HG03097 (cell line): Measurements from ENCODE around the gene TBRG1.
A peak's percentile ranks its signal among the peaks of the same experiment; 100 is the strongest.

ENCODE experiments used
- ATAC-seq: cut with Tn5 transposase; IDR thresholded peaks from one replicate; pipeline ENCODE4 v1.9.1; 2021; ENCODE audit not compliant: unreplicated experiment, low FRiP score

The TBRG1 gene

DNA sequence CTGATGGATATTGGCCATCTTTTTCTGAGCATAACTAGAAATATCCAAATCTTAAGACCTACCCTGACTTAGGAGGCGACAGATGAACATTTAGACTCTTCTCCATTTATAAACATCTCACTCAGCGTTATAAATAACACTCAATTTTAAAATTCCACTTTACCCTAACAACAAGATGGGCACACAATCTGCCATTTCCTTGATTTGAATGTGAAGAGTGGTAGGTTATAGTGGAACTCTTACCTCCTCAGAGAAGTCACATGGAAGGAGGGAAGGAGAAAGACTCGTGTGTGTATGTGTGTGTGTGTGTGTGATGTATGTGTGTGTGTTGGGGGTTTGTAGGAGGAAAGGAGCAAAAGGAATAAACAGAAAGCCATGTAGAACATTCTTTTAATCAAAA, 35.8 kb downstream of the TBRG1 start:
- no peak for ATAC-seq

GRCh38 chr11:124658986-124659385, 36.3 kb downstream of the TBRG1 start:
- no peak for ATAC-seq

GRCh38 chr11:124661553-124661952, 38.9 kb downstream of the TBRG1 start:
- ATAC-seq = no peak

DNA sequence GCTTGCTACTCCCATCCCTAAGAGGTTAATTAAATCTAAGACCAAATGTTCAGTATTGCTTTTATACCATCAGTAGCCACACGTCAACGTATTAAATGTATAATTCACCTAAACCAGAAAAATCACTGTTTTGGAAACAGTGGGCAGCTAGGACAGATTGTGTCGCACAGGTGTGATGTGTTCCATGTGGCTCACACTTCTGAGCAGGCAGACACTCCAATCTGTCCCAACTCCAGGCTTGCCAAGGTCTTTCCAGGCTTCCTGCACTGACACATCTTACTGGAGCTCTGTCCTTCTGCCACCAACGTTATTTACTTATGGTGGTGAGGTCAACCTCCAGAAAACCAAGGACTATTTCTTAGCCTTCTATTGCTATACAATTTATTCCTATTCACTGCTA, 39.4 kb downstream of the TBRG1 start:
- ATAC-seq = no peak

DNA sequence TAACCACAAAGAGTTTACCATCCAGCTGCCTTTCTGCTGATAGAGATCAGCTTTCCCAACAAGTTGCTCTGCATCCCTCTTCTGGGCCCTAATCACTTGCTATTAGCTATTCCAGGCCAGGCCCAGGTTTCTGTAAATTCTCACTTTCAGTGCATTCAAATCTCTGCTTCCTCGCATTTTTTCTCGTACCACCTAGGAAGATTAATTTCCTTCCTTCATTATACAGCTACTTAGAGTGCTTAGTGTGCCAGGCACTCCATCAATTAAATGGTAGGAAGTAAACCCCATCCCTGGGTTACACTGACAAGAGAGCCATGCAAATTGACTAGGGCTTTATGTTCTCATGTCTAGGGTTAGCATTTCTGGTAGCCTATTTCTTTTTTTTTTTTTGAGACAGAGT, 41.2 kb downstream of the TBRG1 start:
- ATAC-seq = no peak

- ATAC-seq = no peak
These were observed 44.9 kb downstream of the TBRG1 start for GRCh38 chr11:124667601-124668000.

DNA sequence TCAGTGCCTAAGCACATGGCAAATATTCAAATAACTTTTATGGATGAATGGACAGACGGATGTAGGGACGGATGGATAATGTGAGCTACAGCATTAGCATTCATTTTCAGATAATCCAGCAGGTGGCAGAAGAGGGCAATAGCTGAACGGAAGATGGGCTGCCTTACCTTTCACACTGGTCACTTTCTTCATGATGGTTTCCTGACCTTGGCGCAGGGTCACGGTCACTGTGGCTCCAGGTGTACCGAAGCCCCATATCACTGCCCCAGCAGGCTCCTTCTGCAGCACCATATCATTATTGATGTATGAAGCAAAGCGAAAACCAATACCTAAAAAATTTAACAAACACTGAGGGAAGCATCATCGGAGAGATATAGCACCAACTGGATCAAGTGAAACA, 46.5 kb downstream of the TBRG1 start:
- no peak for ATAC-seq

- peak; percentile 33 for ATAC-seq
These were observed 48.1 kb downstream of the TBRG1 start for GRCh38 chr11:124670732-124671131.

DNA sequence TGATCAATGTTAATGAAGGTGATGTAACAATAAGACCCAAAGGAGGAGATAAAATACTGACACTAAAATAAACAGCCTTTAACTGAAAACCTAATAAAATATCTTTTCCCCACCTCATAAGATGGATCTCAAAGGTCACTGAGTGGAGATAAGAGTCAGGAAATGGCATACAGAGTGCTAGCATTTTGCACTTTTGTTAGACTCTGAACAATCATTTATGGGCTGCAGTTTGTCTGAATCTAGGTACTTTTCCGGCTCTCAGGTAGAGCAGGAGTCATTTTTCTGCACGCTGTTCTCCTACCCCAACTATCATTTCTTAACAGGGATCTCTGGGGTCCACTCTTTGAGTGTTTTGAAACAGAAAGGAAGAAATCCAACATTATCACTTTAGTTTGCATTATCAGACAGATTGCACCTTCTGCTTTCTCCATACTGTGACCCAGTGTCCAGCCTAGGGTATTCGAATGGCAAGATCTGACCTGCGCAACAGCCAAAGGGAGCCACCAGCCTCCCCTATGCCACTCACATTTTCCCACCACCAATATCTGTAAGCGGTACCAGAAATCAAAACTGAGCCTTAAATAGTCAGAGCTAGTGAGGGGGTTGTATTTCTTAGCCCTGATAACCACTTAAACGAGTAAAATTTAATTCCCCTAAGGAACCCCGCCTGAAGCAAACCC, 50.0 kb downstream of the TBRG1 start:
- ATAC-seq = no peak

DNA sequence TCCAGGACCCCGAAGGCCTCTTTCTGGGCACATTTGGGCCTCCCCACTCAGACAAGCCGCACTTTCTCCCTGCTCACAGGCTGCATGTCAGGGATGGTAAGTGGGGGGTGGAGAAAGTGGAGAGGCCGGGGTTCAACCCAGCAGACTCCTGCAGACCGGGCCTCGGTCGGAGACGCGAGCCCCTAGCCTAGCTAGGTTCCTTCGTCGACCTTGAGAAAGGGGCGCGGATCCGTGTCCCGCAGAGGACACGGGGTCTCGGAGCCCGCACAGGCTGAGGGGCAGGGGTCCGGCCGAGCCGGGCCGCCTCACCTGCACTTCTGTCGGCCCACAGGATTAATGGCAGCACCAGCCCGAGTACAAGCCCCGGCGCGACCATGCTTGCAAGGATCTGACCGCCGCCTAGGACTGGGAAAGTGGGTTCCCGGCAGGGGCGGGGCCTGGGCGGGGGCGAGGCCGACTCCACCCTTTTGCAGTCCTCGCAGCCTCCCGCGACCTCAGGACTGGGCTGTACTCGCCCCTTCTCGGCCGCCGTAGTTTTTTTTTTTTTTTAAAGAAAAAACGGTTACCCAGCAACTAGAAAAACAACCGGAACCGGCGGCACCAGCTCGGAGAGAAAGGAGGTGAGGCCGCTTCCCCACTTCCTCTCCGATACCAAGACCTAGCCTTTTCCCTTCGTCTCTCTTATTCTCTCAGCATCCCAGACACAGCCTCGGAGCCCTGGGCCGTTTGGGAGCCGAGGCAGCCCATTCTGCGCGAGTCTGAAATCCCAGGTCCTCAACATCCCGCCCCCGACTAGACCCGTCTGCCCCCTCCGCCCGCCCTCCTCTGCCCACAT, 50.9 kb downstream of the TBRG1 start, which contains the start of the genes SIAE and SPA17:
TSS of gene SIAE (minus strand) at position 407 of the 835 bp plus-strand sequence. CDS start at position 376, 31 bp downstream.
TSS of gene SPA17 (plus strand) at position 572 of the 835 bp plus-strand sequence. CDS start 1,361 bp downstream, outside the sequence.
- ATAC-seq = peak; percentile 85

GRCh38 chr11:124674168-124674517, 51.5 kb downstream of the TBRG1 start:
- ATAC-seq = no peak

- ATAC-seq = no peak
These were observed 51.9 kb downstream of the TBRG1 start for GRCh38 chr11:124674571-124674970.

- no peak for ATAC-seq
These were observed 53.7 kb downstream of the TBRG1 start for GRCh38 chr11:124676386-124676785.

DNA sequence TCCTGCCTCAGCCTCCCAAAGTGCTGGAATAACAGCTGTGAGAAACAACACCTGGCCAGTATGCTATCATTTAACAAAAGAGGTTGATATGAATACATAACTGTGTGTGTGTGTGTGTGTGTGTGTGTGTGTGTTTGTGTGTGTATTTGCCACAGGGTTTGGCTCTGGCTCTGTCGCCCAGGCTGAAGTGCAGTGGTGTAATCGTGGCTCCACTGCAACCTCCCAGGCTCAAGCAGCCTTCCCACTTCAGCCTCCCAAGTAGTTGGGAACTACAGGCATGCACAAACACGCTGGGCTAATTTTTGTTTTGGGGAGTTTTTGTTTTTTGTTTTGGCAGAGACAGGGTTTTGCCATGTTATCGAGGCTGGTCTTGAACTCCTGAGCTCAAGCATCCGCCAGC, 55.8 kb downstream of the TBRG1 start:
- ATAC-seq = no peak

GRCh38 chr11:124681421-124681820, 58.8 kb downstream of the TBRG1 start:
- ATAC-seq = no peak

DNA sequence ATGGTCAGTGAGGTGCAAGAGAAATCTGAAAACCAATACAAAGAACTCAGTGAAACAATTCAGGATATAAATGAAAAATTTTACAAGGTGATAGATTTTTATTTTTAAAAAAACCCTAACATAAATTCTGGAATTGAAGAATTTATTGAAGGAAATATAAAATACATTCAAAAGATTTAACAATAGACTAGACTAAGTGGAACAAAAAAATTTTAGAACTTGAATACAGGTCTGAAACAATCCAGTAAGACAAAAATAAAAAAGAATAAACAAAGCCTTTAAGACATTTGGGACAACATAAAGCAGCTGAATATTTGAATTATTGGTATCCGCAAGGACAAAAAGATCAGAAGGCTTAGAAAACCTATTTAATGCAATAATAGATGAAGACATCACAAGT, 59.8 kb downstream of the TBRG1 start:
- no peak for ATAC-seq
